Fibroblast of lung (primary cell): ENCODE data around the gene OR10H2. TPM values are rescaled to one million over a fixed set of nuclear protein-coding genes. Genes with fewer than 3 reads are reported as not detected.

ENCODE experiments used
- DNase-seq, 2 donors: peaks; one replicate each; pipeline versions ENCODE4 v3.0.0 to v3.0.0-alpha.2; 2010; ENCODE audit warnings: low read depth in 2 of 2
- H2AFZ ChIP-seq: 2 replicates; pipeline ENCODE4 v1.5.1; 2012; ENCODE audit warnings: low read length, control low read depth, inconsistent platforms
- H3K27ac ChIP-seq: 2 replicates; pipeline ENCODE4 v1.5.1; 2011; ENCODE audit warnings: low read length, control low read depth; ENCODE audit not compliant: insufficient read depth
- H3K27me3 ChIP-seq: 2 replicates; pipeline ENCODE4 v1.5.1; 2011; ENCODE audit warnings: mild to moderate bottlenecking, low read length; ENCODE audit not compliant: control insufficient read depth, insufficient read depth
- H3K36me3 ChIP-seq: 2 replicates; pipeline ENCODE4 v1.5.1; 2011; ENCODE audit warnings: low read length; ENCODE audit not compliant: control insufficient read depth, insufficient read depth
- H3K4me1 ChIP-seq: 2 replicates; pipeline ENCODE4 v1.5.1; 2011; ENCODE audit warnings: low read length; ENCODE audit not compliant: control insufficient read depth, insufficient read depth; ENCODE audit errors: extremely low read depth
- H3K4me2 ChIP-seq: 2 replicates; pipeline ENCODE4 v1.5.1; 2011; ENCODE audit warnings: low read length, control low read depth; ENCODE audit not compliant: insufficient read depth; ENCODE audit errors: extremely low read depth
- H3K4me3 ChIP-seq, 4 experiments: fragments of 200-600 bp in 1 of 4; sonication (generic) in 1 of 4; replicated peaks in 1 of 4; 2 replicates each; pipeline ENCODE4 v1.5.1; 2011 to 2016; ENCODE audit warnings: low read length in 4 of 4, low read depth in 3 of 4, mild to moderate bottlenecking in 3 of 4, control low read depth in 2 of 4, inconsistent platforms in 1 of 4, mixed read lengths in 1 of 4; ENCODE audit not compliant: insufficient read depth in 1 of 4; ENCODE audit errors: control extremely low read depth in 1 of 4
- H3K79me2 ChIP-seq: 2 replicates; pipeline ENCODE4 v1.5.1; 2012; ENCODE audit warnings: mild to moderate bottlenecking, low read length, inconsistent platforms; ENCODE audit not compliant: control insufficient read depth, insufficient read depth
- H3K9ac ChIP-seq: 2 replicates; pipeline ENCODE4 v1.5.1; 2011; ENCODE audit warnings: mild to moderate bottlenecking, low read length, control low read depth; ENCODE audit not compliant: insufficient read depth
- H3K9me3 ChIP-seq: 2 replicates; pipeline ENCODE4 v1.5.1; 2012; ENCODE audit warnings: low read depth, low read length; ENCODE audit not compliant: control insufficient read depth, insufficient read depth
- H4K20me1 ChIP-seq: 2 replicates; pipeline ENCODE4 v1.5.1; 2011; ENCODE audit warnings: low read length; ENCODE audit not compliant: control insufficient read depth, insufficient read depth; ENCODE audit errors: extremely low read depth
- EZH2 ChIP-seq: IDR thresholded peaks from 2 replicates; pipeline ENCODE4 v1.5.1; 2012; ENCODE audit warnings: low read length, control low read depth, mild to moderate bottlenecking; ENCODE audit errors: missing control alignments
- polyA plus RNA-seq, 2 donors: library from polyadenylated mRNA; depleted of rRNA in 1 of 2; stranded (reverse) in 1 of 2; unstranded in 1 of 2; fragments of >200 nt; gene quantifications; 2 replicates each; pipeline ENCODE4 v1.2.1, GENCODE V29; 2011 to 2012; ENCODE audit warnings: missing spikeins in 1 of 2
- total RNA-seq: library from RNA; depleted of rRNA; stranded (reverse); fragments of >200 nt; gene quantifications from 2 replicates; pipeline ENCODE4 v1.2.1, GENCODE V29; 2014
- TF ChIP-seq, protein P1 (sequence below), 2 donors: IDR thresholded peaks in 1 of 2; conservative IDR thresholded peaks in 1 of 2; 1 replicate in 1 of 2; 2 replicates in 1 of 2; pipeline ENCODE4 v1.5.1; 2011 to 2012; ENCODE audit warnings: low read length in 2 of 2, control low read depth in 1 of 2, inconsistent platforms in 1 of 2, low read depth in 1 of 2, mild to moderate bottlenecking in 1 of 2

OR10H2 gene
- total and polyA plus RNA-seq, 2 donors (not counting 1 experiment from before 2014, with no cell fraction given): not detected

DNA sequence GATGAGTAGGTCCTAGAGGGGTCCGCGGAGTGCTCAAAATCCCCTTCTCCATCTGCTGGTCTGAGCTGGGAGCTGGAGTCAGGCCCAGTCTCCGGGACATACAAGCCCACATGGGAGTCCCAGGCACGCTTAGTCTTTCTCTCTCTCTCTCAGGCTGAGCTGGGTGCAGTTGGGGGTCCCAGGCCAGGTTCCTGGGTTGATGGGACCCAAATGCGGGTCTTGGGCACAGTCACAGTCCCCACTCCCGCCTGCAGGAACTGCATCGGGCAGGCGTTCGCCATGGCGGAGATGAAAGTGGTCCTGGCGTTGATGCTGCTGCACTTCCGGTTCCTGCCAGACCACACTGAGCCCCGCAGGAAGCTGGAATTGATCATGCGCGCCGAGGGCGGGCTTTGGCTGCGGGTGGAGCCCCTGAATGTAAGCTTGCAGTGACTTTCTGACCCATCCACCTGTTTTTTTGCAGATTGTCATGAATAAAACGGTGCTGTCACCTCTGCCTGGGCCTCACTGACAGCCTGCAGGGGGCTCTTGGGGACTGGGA is 31.1 kb upstream of the OR10H2 start:
- no peaks in the 10 kb centered on the region for H3K36me3 ChIP-seq
- no peaks in the 10 kb centered on the region for H3K4me1 ChIP-seq
- no peaks in the 10 kb centered on the region for H3K9me3 ChIP-seq
- no peak for DNase-seq
- H3K4me2 ChIP-seq: no peak overlapping the region
- no peak overlapping the region for H3K9ac ChIP-seq
- H4K20me1 ChIP-seq: no peaks in the 10 kb centered on the region
- H3K27ac ChIP-seq: no peak overlapping the region
- TF ChIP-seq, protein P1, sequence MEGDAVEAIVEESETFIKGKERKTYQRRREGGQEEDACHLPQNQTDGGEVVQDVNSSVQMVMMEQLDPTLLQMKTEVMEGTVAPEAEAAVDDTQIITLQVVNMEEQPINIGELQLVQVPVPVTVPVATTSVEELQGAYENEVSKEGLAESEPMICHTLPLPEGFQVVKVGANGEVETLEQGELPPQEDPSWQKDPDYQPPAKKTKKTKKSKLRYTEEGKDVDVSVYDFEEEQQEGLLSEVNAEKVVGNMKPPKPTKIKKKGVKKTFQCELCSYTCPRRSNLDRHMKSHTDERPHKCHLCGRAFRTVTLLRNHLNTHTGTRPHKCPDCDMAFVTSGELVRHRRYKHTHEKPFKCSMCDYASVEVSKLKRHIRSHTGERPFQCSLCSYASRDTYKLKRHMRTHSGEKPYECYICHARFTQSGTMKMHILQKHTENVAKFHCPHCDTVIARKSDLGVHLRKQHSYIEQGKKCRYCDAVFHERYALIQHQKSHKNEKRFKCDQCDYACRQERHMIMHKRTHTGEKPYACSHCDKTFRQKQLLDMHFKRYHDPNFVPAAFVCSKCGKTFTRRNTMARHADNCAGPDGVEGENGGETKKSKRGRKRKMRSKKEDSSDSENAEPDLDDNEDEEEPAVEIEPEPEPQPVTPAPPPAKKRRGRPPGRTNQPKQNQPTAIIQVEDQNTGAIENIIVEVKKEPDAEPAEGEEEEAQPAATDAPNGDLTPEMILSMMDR (conservative IDR thresholded peaks at IDR 0.05 in 1 of 2, IDR thresholded peaks at IDR 0.05 in 1 of 2; ENCODE audit: low read depth in 1 of 2, low read length in 2 of 2): no peak
- no peak for TF ChIP-seq EZH2
- no peak overlapping the region for H2AFZ ChIP-seq
- H3K79me2 ChIP-seq: no peaks in the 10 kb centered on the region
- no peak overlapping the region for H3K4me3 ChIP-seq
- no peaks in the 10 kb centered on the region for H3K27me3 ChIP-seq

DNA sequence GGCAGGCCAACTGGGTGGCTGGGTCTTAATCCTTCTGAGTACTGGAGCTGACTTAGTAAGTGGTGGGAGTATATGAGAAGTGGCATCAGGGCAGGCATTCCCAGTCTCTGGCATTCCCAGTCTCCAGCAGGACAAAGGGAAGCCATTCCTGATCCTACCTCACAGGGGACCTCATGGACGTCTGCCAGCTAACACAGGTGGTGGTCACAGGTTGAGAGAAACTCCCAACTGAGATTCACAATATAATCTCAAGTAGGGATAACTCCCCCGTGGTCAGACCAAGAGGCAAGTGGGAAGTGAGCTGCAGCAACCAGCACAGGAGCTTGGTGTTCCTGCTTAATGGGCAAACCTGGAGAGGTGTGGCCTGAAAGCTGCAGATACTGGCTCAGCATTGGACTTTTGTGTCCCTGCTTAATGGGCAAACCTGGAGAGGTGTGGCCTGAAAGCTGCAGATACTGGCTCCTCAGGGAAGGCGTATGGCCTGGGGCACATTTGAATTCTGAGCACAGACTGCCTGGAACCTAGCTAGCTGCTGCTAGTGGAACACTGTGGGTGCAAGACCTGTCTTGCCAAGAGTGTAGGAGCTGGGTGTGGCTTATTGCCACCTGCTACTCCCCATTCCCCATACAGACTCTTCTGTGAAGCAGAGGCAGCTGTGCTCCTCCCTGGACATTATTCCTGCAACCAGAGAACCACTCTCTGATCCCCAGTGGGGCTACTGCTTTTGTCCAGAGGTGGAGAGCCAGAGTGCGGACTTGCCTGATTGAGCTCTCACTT is 25.9 kb upstream of the OR10H2 start:
- Histone ChIP-seq H3K36me3 (no peaks in the 10 kb centered on the region), H3K79me2 (no peaks in the 10 kb centered on the region), H3K4me1 (no peaks in the 10 kb centered on the region), H3K4me3 (no peak overlapping the region), H2AFZ (no peak overlapping the region), H3K27ac (no peak overlapping the region), H3K9me3 (no peaks in the 10 kb centered on the region), H4K20me1 (no peaks in the 10 kb centered on the region), H3K9ac (no peak overlapping the region), H3K4me2 (no peak overlapping the region), H3K27me3 (no peaks in the 10 kb centered on the region)
- DNase-seq: no peak
- TF ChIP-seq, protein P1 (conservative IDR thresholded peaks at IDR 0.05 in 1 of 2, IDR thresholded peaks at IDR 0.05 in 1 of 2; ENCODE audit: low read depth in 1 of 2, low read length in 2 of 2): no peak
- TF ChIP-seq EZH2: no peak

DNA sequence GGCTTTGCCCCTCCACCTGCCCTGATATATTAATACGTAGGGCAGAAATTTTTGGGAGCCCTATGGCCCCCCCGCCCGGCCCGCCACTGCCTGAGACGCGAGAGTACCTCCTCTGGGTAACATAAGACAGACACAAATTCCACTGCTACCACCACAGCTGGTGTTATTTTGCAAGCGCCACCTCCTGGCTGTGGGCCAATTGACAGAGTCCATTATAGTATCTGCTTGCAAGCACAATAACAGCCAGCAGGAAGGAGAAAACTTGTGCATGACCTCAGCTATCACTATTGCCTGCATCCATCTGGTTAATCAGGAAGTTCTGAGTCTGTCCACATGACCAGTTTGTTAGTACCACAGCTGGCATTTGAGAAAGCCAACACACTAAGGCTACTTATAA is 25.3 kb upstream of the OR10H2 start:
- Histone ChIP-seq H3K4me2 (no peak overlapping the region), H3K36me3 (no peaks in the 10 kb centered on the region), H2AFZ (no peak overlapping the region), H3K79me2 (no peaks in the 10 kb centered on the region), H3K4me3 (no peak overlapping the region), H3K9me3 (no peaks in the 10 kb centered on the region), H3K27ac (no peak overlapping the region), H4K20me1 (no peaks in the 10 kb centered on the region), H3K4me1 (no peaks in the 10 kb centered on the region), H3K27me3 (no peaks in the 10 kb centered on the region), H3K9ac (no peak overlapping the region)
- no peak for TF ChIP-seq EZH2
- TF ChIP-seq, protein P1 (conservative IDR thresholded peaks at IDR 0.05 in 1 of 2, IDR thresholded peaks at IDR 0.05 in 1 of 2; ENCODE audit: low read depth in 1 of 2, low read length in 2 of 2): no peak
- DNase-seq: peak in 1 of 2 donors; percentile 3
